Renal cortical epithelial cell (primary cell): ENCODE data around the gene KLK3. TPM values are rescaled to one million over a fixed set of nuclear protein-coding genes. Genes with fewer than 3 reads are reported as not detected.
A peak's percentile ranks its signal among the peaks of the same experiment; 100 is the strongest.

ENCODE experiments used
- DNase-seq: peaks from one replicate; pipeline ENCODE4 v3.0.0-alpha.2; 2011; ENCODE audit warnings: low read depth
- total RNA-seq: library from RNA; depleted of rRNA; stranded (reverse); fragments of >200 nt; gene quantifications from 2 replicates; pipeline ENCODE4 v1.2.3, GENCODE V29; 2014

Gene KLK3
- total RNA-seq, 1 donor from 2014 or later, result not detected

- DNase-seq, result no peak
Observed at GRCh38 chr19:50831026-50831396, 23.7 kb upstream of the KLK3 start.

- DNase-seq, result no peak
Observed at GRCh38 chr19:50832666-50833065, 22.0 kb upstream of the KLK3 start.

DNA sequence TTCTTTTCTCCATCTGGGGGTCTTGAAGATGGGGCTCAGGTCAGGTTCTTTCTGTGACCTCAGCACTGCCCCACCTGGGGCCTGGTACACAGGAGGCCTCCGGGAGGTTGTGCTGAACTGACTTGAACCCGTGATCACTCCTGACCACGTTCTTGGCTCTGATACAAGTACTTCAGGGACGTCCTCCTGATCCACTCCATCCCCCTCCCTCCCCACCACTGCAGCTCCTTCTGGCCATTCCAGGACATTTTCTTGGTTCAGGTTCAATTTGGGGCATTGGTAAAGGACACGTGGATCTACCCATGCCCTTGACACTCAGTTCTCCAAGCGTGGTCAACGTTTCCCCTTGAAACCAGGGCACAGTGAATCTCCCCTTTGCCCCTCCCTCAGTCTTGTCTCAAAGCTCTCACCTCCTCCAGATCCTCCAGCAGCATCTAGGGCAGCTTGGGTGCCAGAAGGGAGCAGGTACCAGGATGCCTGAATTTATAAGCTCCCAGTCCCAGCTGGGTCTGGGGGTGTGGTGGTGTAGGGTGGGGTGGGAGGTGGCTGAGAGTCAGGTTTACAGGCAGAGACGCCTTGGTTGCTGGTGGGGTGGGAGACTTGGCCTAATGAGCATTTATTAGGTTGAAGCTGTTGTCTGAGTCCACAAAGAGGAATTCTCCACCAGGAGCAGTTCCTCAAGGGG lies 21.5 kb upstream of the KLK3 start, which contains the start of gene KLK15:
TSS of gene KLK15 (minus strand) at position 458 of the 685 bp plus-strand sequence. CDS start 2,082 bp downstream, outside the sequence.
- DNase-seq, result no peak

GRCh38 chr19:50833802-50834167 lies 20.9 kb upstream of the KLK3 start:
- no peak for DNase-seq

- no peak for DNase-seq
Observed at GRCh38 chr19:50835103-50835784, 19.5 kb upstream of the KLK3 start.

GRCh38 chr19:50835785-50836542 lies 18.8 kb upstream of the KLK3 start:
- peak; percentile 13 for DNase-seq

DNA sequence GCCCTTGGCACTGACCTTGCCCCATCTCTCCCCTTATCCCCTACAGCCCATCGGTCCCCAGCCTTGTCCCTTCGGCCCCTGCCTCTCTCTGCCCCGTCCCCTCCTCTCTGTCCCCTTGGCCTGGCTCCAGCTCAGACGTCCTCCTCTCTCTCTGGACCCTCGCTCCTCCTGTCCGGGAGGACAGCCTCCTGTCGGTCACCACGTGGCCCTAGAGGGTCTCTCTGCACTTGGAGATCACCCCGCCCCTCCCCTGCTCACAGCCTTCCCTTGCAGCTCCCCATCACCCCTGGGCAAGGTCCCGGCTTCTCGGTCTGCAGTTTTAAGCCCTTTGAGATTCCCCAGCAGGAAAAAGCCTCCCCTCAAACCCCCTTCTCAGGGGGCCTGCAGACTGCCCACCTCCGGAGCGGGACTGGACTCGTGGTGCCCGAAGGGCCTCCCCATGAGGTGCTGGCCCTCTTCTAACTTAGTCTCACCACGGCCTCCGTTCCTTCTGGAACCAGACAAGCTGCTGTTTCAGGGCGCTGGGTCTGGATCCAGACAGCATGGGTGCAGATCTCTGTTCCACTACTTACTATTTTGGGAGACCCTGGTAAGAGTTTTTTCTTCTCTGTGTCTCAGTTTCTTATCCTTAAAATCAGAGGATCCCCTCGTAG lies 18.0 kb upstream of the KLK3 start:
- DNase-seq, result no peak

GRCh38 chr19:50837300-50837699 lies 17.4 kb upstream of the KLK3 start:
- DNase-seq, result no peak

GRCh38 chr19:50838239-50838638 lies 16.5 kb upstream of the KLK3 start:
- no peak for DNase-seq

DNA sequence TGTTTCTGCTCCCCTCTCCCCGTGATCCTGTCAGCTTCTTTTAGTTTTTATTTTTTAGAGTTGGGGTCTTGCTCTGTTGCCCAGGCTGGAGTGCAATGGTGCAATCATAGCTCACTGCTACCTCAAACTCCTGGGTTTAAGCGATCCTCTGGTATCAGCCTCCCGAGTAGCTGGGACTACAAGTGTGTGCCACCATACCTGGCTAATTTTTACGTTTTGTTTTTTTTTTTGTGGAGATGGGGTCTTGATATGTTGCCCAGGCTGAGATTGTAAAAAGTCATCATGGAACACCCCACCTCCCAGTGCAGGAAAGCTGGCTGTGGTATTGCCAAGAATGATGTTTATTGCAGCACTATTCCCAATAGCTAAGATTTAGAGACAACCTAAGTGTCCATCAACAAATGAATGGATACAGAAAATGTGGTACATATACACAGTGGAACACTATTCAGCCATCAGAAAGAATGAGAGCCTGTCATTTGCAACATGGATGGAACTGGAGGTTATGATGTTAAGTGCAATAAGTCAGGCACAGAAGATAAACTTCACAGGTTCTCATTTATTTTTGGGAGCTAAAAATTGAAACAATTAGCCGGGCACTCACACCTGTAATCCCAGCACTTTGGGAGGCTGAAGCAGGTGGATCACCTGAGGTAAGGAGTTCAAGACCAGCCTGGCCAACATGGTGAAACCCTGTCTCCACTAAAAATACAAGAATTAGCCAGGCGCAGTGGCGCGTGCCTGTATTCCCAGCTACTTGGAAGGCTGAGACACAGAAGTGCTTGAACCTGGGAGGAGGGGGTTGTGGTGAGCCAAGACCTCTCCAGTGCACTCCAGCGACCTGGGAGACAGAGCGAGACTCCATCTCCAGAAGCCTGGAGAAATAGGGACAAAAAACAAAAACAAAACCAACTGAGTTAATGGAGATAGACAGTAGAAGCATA lies 14.7 kb upstream of the KLK3 start:
- DNase-seq, result no peak

DNA sequence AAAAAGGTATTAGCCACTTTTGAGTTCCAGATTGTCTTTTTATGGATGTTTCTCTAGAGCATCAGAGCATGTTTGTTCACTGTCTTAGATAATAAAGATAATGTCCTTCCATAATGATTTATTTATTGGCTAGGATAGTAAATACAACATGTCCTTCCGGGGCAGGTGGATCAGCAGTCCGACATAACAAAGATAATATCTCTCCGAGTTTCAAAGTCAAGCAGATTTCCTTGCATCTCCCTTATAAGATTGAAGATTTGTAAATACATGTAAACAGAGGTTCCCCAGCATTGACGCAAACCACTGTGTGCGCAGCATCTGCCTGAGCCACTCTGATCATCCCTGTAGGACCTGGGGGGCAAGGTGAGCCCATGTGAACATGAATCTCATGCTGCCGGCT lies 12.6 kb upstream of the KLK3 start:
- DNase-seq, result no peak

DNA sequence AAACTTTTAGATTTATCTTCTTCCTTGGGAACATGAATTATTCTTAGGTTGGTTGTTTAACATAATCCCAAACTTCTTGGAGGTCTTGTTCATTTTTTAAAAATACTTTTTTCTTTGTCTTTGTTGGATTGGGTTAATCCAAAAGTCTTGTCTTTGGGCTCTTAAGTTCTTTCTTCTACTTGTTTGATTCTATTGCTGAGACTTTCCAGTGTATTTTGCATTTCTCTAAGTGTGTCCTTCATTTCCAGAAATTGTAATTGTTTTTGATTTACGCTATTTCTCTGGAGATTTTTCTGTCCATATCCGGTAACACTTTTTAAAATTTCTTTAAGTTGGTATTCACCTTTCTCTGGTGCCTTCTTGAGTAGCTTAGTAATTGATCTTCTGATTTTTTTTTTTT lies 11.5 kb upstream of the KLK3 start:
- no peak for DNase-seq

DNA sequence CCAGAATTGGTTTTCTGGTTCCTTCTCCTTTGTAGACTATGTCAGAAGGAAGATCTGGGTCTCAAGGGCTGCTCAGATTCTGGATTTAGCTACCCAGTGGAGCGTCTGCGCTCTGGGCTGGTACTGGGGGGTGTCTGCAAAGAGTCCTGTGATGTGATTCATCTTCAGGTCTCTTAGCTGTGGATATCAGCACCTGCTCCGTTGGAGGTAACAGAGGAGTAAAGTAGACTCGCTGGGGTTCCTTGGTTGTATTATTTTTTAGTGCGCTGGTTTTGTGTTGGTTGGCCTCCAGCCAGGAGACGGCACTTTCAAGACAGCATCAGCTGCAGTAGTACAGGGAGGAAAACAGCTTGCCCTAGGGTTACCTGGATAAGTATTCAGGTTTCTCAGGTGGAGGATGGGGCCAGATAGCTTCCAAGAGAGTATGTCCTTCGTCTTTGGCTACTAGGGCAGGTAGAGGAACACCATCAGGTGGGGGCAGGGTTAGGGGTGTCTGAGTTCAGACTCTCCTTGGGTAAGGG lies 11.0 kb upstream of the KLK3 start:
- no peak for DNase-seq

- DNase-seq, result no peak
Observed at GRCh38 chr19:50844296-50844935, 10.3 kb upstream of the KLK3 start.

DNA sequence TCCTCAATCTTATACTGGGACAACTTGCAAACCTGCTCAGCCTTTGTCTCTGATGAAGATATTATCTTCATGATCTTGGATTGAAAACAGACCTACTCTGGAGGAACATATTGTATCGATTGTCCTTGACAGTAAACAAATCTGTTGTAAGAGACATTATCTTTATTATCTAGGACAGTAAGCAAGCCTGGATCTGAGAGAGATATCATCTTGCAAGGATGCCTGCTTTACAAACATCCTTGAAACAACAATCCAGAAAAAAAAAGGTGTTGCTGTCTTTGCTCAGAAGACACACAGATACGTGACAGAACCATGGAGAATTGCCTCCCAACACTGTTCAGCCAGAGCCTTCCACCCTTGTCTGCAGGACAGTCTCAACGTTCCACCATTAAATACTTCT lies 4.0 kb upstream of the KLK3 start:
- DNase-seq, result no peak

GRCh38 chr19:50851620-50852019 lies 3.1 kb upstream of the KLK3 start:
- DNase-seq, result no peak

- DNase-seq, result no peak
Observed at GRCh38 chr19:50857366-50857765, 2.7 kb downstream of the KLK3 start.

- DNase-seq, result no peak
Observed at GRCh38 chr19:50858886-50859285, 4.2 kb downstream of the KLK3 start.

GRCh38 chr19:50859849-50860248 lies 5.1 kb downstream of the KLK3 start:
- DNase-seq, result no peak

GRCh38 chr19:50861010-50861409 lies 6.3 kb downstream of the KLK3 start:
- no peak for DNase-seq
